Activated CD4-positive, CD25-positive, alpha-beta regulatory T cell treated with anti-CD3 and anti-CD28 coated beads, Interleukin-2, amount 50 U/mL, for 72 hours (primary cell): ENCODE results near the gene INO80B.
A peak's percentile ranks its signal among the peaks of the same experiment; 100 is the strongest.
"Not testable (repeated sequence)": the region's sequence is repeated elsewhere in the genome, so short reads cannot be mapped to it uniquely, and the experiment has no call there.

Source experiments
- DNase-seq: peaks from one replicate; pipeline ENCODE4 v3.0.0; 2021

The INO80B gene

DNA sequence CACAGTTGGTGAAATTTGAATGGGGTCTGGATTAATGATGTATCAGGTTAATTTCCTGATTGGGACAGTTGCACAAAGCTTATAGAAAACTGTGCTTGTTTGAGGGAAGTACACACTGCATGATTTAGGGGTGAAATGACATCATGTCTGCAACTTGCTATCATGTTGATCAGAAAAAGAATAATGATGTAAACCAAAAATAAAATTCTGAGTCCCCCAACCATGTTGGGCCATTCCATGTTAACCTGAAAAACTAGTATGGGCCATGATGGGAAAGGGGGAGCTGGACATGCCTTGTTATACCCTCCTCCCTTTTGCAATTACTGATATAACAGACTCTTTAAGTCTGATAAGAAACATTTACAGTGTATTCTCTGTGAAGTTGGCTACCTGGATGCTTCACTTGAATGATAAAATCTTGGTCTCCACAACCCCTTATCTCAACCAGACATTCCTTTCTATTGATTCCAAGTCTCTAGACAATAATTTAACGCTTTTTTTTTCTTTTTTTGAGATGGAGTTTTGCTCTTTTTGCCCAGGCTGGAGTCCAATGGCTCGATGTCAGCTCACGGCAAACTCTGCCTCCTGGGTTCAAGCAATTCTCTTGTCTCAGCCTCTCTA lies 4.2 kb upstream of the INO80B start:
- no peak for DNase-seq

GRCh38 chr2:74457129-74457548 lies 2.3 kb downstream of the INO80B start:
- DNase-seq, result no peak

- peak; percentile 70 for DNase-seq
Measured at GRCh38 chr2:74457549-74458131, 2.8 kb downstream of the INO80B start.

DNA sequence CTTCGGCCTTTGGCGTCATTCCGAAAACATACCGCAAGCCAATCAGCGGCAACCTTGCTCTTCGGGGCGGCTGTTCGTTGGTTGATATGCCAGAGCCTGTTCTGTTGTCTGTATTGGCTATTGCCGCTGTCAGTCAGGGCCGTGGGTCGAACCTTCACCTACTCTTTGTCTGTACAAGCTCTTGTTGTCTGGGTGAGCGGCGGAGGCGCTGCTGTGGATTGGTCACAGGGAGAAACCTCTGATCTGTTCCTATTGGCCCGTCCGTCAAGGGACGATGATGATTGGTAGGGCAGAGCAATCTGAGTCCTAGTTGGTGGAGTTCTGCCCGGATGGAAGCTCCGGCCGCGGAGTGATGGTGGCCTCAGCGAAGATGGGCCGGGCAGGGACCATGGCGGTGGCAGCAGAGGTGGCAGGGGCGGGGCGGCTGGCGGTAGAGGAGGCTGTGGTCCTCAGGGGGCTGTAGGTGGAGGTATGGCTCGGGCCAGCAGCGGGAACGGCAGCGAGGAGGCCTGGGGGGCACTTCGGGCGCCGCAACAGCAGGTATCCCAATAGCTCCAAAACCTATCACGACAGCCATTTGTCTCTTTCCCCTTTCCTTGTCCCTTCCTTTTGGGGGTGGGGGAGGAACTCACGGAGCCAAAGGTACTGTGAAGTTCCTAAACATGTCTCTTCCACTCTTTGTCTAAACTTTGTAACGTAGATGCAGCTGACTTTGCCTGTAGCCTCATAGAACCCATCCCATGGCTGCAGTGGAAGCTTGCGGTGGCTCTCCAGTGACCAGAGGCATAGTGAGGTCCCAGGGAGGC lies 3.4 kb downstream of the INO80B start, which contains the start of gene WBP1:
Gene WBP1, plus strand, starts transcription at position 307 of the 806 bp plus-strand sequence. Its CDS starts 165 bp downstream, at position 472.
- DNase-seq, result peak; percentile 96

DNA sequence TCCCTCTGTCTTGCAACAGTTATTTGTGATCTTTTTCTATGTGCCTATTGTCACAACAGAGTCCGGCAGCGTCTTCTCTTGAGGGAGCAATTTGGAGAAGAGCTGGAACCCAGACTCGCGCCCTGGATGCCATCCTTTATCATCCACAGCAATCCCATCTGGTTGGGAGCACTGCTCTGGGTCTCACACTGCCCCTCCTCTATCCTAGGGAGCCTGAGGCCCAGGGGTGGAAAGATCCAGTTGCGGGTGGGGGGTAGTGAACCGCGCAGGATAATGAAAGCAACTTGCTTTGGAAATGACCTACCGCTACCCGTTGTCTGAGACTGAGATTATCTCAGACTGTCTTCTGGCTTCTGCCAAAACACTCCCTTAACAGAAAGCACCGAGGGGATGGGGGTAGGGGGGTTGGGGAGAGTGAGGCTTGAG lies 4.1 kb downstream of the INO80B start:
- no peak for DNase-seq

DNA sequence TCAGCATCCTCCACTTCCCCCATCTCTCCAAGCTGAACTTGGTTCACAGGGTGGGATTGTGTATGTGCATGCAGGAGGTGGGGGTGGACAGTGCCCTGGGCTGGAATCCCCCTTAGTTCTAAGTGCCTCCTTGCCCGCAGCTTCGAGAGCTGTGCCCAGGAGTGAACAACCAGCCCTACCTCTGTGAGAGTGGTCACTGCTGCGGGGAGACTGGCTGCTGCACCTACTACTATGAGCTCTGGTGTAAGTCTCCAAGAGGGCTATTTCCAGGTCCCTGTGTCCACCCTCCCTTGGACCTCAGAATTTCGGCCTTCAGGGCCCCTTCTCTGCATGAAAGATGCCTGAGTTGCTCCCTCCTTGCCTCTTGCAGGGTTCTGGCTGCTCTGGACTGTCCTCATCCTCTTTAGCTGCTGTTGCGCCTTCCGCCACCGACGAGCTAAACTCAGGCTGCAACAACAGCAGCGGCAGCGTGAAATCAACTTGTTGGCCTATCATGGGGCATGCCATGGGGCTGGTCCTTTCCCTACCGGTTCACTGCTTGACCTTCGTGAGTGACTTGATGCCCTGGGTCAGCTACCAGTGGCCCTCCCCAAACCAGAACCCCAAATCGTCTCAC lies 4.7 kb downstream of the INO80B start:
- not testable (repeated sequence) for DNase-seq

DNA sequence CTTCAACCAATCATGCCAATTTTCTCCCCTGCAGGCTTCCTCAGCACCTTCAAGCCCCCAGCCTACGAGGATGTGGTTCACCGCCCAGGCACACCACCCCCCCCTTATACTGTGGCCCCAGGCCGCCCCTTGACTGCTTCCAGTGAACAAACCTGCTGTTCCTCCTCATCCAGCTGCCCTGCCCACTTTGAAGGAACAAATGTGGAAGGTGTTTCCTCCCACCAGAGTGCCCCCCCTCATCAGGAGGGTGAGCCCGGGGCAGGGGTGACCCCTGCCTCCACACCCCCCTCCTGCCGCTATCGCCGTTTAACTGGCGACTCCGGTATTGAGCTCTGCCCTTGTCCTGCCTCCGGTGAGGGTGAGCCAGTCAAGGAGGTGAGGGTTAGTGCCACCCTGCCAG lies 5.3 kb downstream of the INO80B start:
- DNase-seq, result not testable (repeated sequence)

DNA sequence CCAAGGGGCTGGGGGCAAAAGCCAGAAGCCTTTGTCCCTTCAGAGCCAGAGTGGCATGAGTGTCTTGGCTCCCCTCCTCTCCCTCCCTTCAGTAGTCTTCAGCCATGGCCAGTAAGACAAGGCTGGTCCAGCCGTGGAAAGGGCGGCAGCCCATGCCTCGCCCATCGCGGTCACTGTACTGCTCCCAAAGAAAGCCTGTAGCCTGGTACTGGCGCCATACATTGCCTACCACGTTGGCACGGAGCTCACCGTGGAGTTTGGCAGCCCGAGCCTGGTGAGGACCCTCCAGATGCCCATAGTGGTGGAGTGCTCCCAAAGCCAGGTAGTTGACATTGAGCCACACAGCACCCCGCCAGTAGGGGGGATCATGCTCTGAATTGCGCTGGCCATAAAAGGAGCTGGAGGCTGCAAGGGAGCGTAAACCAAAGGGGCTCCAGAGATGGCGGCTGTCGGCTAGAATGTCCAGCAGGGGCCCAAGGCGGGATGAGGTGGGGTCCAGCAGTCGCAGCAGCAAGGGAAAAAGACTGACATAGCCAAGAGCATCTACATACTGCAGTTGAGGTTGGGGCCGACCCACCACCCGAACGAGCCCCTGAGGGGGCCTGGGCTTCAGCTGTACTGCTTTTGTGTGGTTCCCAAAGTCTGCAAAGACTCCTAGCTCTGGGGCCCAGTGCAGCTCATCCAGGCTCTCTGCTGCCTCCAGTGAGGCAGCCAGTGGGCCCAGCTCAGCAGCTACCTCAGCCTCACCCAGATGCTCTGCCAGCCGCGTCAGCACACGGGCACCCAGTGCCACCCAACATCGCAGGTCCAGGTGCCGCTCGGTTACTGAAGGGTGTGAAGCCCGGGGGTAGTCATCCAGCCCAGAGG lies 6.5 kb downstream of the INO80B start:
- DNase-seq, result no peak

- no peak for DNase-seq
Measured at GRCh38 chr2:74462054-74462785, 7.3 kb downstream of the INO80B start.

DNA sequence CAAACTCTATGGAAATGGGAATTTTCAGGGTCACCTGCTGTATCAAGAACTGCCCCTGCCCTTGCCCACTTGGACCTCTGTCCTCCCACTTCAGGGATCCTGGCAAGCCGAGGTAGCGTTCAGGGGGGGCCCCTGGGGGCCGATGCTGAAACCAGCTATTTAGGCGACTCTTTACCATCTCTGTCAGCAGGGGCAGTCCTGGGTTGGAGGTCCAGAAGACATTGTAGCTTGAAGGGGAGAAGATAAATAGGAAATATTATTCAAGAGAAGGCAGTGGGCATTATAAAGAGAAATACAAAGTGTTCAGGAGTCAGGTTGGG lies 7.9 kb downstream of the INO80B start:
- DNase-seq, result no peak

GRCh38 chr2:74464406-74464805 lies 9.5 kb downstream of the INO80B start:
- DNase-seq, result no peak

DNA sequence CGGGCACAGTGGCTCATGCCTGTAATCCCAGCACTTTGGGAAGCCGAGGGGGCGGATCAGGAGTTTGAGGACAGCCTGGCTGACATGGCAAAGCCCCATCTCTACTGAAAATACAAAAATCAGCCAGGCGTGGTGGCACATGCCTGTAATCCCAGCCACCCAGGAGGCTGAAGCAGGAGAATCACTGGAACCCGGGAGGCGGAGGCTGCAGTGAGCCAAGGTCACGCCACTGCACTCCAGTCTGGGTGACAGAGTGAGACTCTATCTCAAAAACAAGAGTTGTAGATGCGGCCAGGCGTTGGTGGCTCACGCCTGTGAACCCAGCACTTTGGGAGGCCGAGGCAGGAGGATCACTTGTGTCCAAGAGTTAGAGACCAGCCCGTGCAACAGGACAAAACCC lies 15.9 kb downstream of the INO80B start:
- DNase-seq, result not testable (repeated sequence)

DNA sequence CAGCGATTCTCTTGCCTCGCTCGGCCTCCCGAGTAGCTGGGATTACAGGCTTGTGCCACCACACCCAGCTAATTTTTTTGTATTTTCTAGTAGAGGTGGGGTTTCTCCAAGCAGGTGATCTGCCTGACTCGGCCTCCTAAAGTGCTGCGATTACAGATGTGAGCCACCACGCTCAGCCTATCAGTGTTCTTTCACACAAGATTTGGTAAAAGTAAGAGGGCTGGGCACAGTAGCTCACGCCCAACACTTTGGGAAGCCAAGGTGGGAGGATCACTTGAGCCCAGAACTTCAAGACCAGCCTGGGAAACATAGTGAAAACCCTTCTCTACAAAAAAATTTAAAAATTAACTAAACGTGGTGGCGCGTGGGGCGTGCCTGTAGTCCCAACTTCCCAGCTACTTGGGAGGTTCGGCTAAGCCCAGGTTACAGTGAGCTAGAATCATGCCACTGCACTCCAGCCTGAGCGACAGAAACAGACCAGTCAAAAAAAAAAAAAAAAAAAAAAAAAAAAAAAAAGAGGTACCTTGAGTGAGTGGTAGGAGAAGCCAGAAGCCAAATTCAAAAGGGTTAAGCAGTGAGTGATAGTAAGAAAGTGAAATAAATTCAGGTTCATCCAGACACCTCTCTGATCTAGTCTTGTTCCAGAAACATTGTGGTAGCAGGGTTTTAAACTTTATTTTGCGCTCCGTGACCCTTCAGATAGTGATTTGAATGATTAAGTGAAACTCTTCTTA lies 16.6 kb downstream of the INO80B start:
- no peak for DNase-seq

DNA sequence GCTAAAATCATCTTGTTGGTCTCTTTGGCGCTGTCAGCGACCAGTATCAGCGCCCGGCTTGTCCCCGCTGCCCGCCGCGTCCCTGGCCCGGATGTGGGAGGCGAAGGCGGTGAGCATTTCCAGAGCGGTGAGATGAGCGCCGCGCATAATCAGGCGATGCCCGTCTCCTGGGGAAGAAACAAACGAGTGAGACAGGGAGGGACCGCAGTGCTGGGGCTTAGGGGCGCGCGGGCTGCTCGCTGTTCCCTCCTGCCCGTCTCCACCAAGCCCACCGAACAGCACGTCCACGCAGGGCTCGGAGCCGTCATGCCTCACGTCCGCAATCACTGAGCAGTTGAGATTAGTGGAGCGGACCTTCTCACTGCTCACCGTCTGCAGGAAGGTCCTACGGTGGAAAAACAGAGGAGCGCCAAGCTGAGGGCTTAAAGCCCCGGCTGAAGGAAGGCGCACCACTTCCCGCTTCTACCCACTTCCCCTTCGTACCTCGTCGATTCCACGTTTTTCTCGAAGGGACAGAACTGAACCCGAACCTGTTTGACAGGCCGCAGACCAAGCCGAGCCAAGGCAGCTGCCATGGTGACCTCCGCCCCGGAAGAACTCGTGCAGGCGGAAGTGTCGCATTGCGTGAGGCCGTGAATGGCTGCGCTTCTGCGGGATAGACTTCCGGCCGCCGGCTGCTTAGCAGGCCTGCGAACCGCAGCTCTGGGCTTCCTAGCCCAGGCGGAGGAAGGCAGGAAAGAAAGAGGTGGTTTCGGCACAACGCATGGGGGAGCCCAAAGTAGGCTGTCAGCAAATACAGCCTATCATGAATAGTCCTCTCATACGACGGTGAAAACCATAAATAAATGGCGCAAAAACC lies 17.4 kb downstream of the INO80B start, which contains the start of gene MRPL53:
Gene MRPL53, minus strand, starts transcription at position 595 of the 859 bp plus-strand sequence. Its CDS starts 20 bp downstream, at position 575.
- DNase-seq, result peak; percentile 98

DNA sequence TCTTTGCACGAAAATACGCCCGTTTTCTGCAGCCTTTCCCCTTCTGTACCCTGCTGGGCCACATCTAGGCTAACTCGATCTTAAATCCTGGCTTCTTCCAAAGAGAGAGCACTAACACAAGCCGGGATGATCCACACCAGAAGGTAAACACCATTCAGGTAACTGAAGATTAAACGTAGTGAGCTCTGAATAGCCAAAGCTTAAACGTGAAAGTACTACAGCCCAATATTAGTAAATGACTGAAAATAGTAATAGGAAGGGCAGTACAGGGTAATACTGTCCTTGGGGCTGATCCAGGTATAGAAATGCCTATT lies 18.0 kb downstream of the INO80B start:
- no peak for DNase-seq

DNA sequence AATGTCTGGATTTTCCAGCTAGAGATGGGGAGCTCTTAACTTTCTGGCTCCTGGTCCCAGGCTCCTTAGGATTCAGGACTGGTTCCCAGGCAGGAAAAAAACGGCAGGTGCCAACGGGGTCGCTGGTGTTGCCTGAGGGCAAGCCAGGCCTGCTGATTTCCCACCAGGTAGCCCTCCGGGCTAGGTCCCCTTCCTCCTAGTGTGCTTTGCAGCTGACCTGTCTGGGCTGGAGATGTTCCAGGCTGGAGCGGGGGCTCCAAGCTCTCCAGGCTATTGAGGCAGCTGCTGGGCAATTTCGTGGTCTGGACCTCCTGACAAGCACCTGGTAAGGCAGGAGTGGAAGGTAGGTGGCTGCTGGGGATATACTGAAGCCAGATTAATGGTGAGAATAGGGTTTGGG lies 19.6 kb downstream of the INO80B start:
- DNase-seq, result no peak

- DNase-seq, result no peak
Measured at GRCh38 chr2:74474899-74475298, 20.0 kb downstream of the INO80B start.

DNA sequence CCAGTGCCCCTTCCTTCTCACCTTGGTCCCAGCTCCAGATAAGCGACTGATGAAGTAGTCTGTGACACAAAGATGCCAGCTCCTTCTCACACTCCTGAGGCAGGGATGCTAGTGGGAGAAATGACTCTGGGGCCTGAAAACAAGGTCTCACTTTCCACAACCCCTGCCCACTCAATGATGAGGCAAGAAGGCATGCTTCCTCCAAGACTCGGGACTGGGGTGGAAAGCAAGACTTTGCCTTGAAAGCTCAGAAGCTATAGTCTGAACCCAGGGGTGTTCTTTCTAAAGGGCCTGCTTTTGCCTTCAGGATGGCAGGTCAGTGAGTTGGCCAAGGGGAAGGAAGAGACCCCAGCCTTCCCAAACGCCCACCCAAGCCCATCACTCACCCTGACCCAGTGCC lies 26.5 kb downstream of the INO80B start:
- DNase-seq, result no peak

GRCh38 chr2:74481961-74482800 lies 27.3 kb downstream of the INO80B start:
- peak; percentile 71 for DNase-seq
